D721Med (cell line): ENCODE measurements around the gene MSRB1.
A peak's percentile ranks its signal among the peaks of the same experiment; 100 is the strongest.

Experiments
- DNase-seq: peaks from one replicate; pipeline ENCODE4 v3.0.0; 2011; ENCODE audit warnings: low spot score; ENCODE audit not compliant: insufficient read length
- FAIRE-seq: peaks from 2 replicates; lab custom pipeline; 2011; peaks lifted over from hg19 to GRCh38; lab: Jason Lieb, UNC
- CTCF ChIP-seq: IDR thresholded peaks from 2 replicates; pipeline ENCODE4 v1.5.1; 2012; ENCODE audit warnings: mild to moderate bottlenecking, control low read depth; ENCODE audit not compliant: insufficient read depth; ENCODE audit errors: missing control alignments

MSRB1 gene

GRCh38 chr16:1972490-1972877 lies 29.5 kb upstream of the MSRB1 start:
- DNase-seq (no peak), FAIRE-seq (no peak)
- TF ChIP-seq CTCF = no peak

GRCh38 chr16:1971796-1972489 lies 28.9 kb upstream of the MSRB1 start, which contains the start of gene TBL3:
Gene TBL3 (plus strand): TSS chr16:1972053. CDS start chr16:1972165, 112 bp downstream.
- DNase-seq (peak; percentile 99), FAIRE-seq (no peak)
- TF ChIP-seq CTCF = no peak

GRCh38 chr16:1968146-1968953 lies 25.4 kb upstream of the MSRB1 start:
- no peak for FAIRE-seq
- no peak for DNase-seq
- TF ChIP-seq CTCF = no peak

- FAIRE-seq (no peak), DNase-seq (no peak)
- no peak for TF ChIP-seq CTCF
Observed at GRCh38 chr16:1966460-1966859, 23.5 kb upstream of the MSRB1 start, which contains the start of gene RNF151. Gene RNF151 (plus strand): TSS chr16:1966856. CDS start chr16:1966882, 26 bp downstream.

GRCh38 chr16:1965396-1966001 lies 22.5 kb upstream of the MSRB1 start:
- TF ChIP-seq CTCF = no peak
- DNase-seq (no peak), FAIRE-seq (no peak)

- no peak for TF ChIP-seq CTCF
- peak; percentile 100 for DNase-seq
- no peak for FAIRE-seq
Observed at GRCh38 chr16:1964506-1965395, 21.8 kb upstream of the MSRB1 start, which contains the start of gene RPS2. Gene RPS2 (minus strand): TSS chr16:1964826. CDS start chr16:1964625, 201 bp downstream.
